Left renal cortex interstitium (tissue), 4 donors: Measurements from ENCODE around the gene RSPRY1. TPM values are rescaled to one million over a fixed set of nuclear protein-coding genes. Genes with fewer than 3 reads are reported as not detected.
A peak's percentile ranks its signal among the peaks of the same experiment; 100 is the strongest.
"Not testable (repeated sequence)": the region's sequence is repeated elsewhere in the genome, so short reads cannot be mapped to it uniquely, and the experiment has no call there.

Source experiments
- DNase-seq, 4 donors: peaks; one replicate each; pipeline ENCODE4 v3.0.0-alpha.2; 2013; ENCODE audit warnings: low read depth in 4 of 4, low spot score in 2 of 4, missing footprints in 1 of 4
- polyA plus RNA-seq, 4 donors: library from polyadenylated mRNA; unstranded; fragments of 120-200 nt; gene quantifications; one replicate each; pipeline ENCODE4 v1.2.1, GENCODE V29; 2013; ENCODE audit not compliant: insufficient read length in 4 of 4

The RSPRY1 gene
- polyA plus RNA-seq, 4 donors: 39.7 to 47.8 (median 43.6) TPM

- no peak for DNase-seq
These were observed 66.1 kb downstream of the RSPRY1 start for GRCh38 chr16:57252148-57252721.

GRCh38 chr16:57253466-57253865 is 67.3 kb downstream of the RSPRY1 start:
- no peak for DNase-seq

- DNase-seq: no peak
These were observed 69.7 kb downstream of the RSPRY1 start for GRCh38 chr16:57255686-57256415.

- DNase-seq: no peak
These were observed 70.7 kb downstream of the RSPRY1 start for GRCh38 chr16:57256601-57257395.

GRCh38 chr16:57257455-57258070 is 71.4 kb downstream of the RSPRY1 start:
- DNase-seq: no peak

GRCh38 chr16:57258226-57258909 is 72.2 kb downstream of the RSPRY1 start:
- no peak for DNase-seq

- no peak for DNase-seq
These were observed 72.9 kb downstream of the RSPRY1 start for GRCh38 chr16:57258910-57259475.

- no peak for DNase-seq
These were observed 74.3 kb downstream of the RSPRY1 start for GRCh38 chr16:57260294-57260929.

- no peak for DNase-seq
These were observed 75.7 kb downstream of the RSPRY1 start for GRCh38 chr16:57261806-57262205.

GRCh38 chr16:57262841-57263540 is 76.9 kb downstream of the RSPRY1 start:
- DNase-seq: no peak

- DNase-seq: no peak
These were observed 77.6 kb downstream of the RSPRY1 start for GRCh38 chr16:57263541-57264351.

- DNase-seq: no peak
These were observed 78.3 kb downstream of the RSPRY1 start for GRCh38 chr16:57264381-57264780.

- DNase-seq: no peak
These were observed 78.8 kb downstream of the RSPRY1 start for GRCh38 chr16:57264950-57265371.

- peak in 1 of 4 donors; percentile 50 for DNase-seq
These were observed 79.9 kb downstream of the RSPRY1 start for GRCh38 chr16:57265850-57266530.

GRCh38 chr16:57266531-57267260 is 80.6 kb downstream of the RSPRY1 start:
- DNase-seq: no peak

- DNase-seq: not testable (repeated sequence)
These were observed 81.2 kb downstream of the RSPRY1 start for GRCh38 chr16:57267343-57267742.
